Prostate gland (tissue), 2 donors: ENCODE measurements around the gene C1QL1. TPM values are rescaled to one million over a fixed set of nuclear protein-coding genes. Genes with fewer than 3 reads are reported as not detected.

Experiments
- DNase-seq: peaks from one replicate; pipeline ENCODE4 v3.0.0-alpha.2; 2019; ENCODE audit warnings: low spot score
- H3K27ac ChIP-seq, 2 donors: fragments of 200-600 bp; sonication (generic); 2 replicates each; pipeline ENCODE4 v1.5.1; 2017 to 2019
- H3K27me3 ChIP-seq: fragments of 200-600 bp; sonication (generic); replicated peaks from 2 replicates; pipeline ENCODE4 v1.5.1; 2019; ENCODE audit not compliant: insufficient read depth
- H3K36me3 ChIP-seq, 2 donors: fragments of 200-600 bp; sonication (generic); 1 replicate in 1 of 2; 2 replicates in 1 of 2; pipeline versions ENCODE4 v1.5.1 to v1.8.1; 2017 to 2019
- H3K4me1 ChIP-seq: fragments of 200-600 bp; sonication (generic); replicated peaks from 2 replicates; pipeline ENCODE4 v1.5.1; 2019
- H3K4me3 ChIP-seq, 2 donors: fragments of 200-600 bp; sonication (generic); 2 replicates each; pipeline ENCODE4 v1.5.1; 2017 to 2019
- H3K9me3 ChIP-seq: fragments of 200-600 bp; sonication (generic); 2 replicates; pipeline ENCODE4 v1.5.1; 2017
- CTCF ChIP-seq, 4 experiments: fragments of 200-600 bp in 2 of 4; fragments of 450-650 bp in 2 of 4; sonication (generic) in 2 of 4; IDR thresholded peaks; 1 replicate in 3 of 4; 2 replicates in 1 of 4; pipeline ENCODE4 v1.5.1; 2016 to 2019; ENCODE audit warnings: antibody characterized with exemption in 4 of 4, mild to moderate bottlenecking in 2 of 4, moderate library complexity in 2 of 4
- POLR2A ChIP-seq: fragments of 450-650 bp; IDR thresholded peaks from one replicate; pipeline ENCODE4 v1.6.1; 2016; ENCODE audit warnings: antibody characterized with exemption, mild to moderate bottlenecking
- POLR2AphosphoS5 ChIP-seq: sonication (generic); formaldehyde crosslinking; IDR thresholded peaks from one replicate; pipeline ENCODE4 v1.6.1; 2017; ENCODE audit warnings: antibody characterized with exemption
- WGBS: methylation state at CpG from one replicate; pipeline ENCODE4 v1.1.5; 2018; 5-methylcytosine and 5-hydroxymethylcytosine counted together
- intact Hi-C: fragments of 100-400 bp; cut with DNase I; formaldehyde crosslinking; loops from one replicate; pipeline ENCODE4 v1.14.2; 2022
- total RNA-seq, 2 donors: library from RNA; depleted of rRNA; stranded (reverse); fragments of >200 nt; gene quantifications; one replicate each; pipeline ENCODE4 v1.1.0, GENCODE V29; 2016

C1QL1 gene
- total RNA-seq, 2 donors from 2014 or later, result 0.87 to 1.1 TPM

- TF ChIP-seq CTCF (IDR thresholded peaks at IDR 0.05) (no peak), POLR2A (no peak), POLR2AphosphoS5 (no peak)
- Histone ChIP-seq H3K4me1 (no peaks in the 10 kb centered on the region), H3K36me3 (no peaks in the 10 kb centered on the region), H3K27me3 (no peaks in the 10 kb centered on the region), H3K9me3 (no peaks in the 10 kb centered on the region), H3K4me3 (no peak overlapping the region), H3K27ac (no peak overlapping the region)
- intact Hi-C loops, result no loop called here
- WGBS, result 90% methylated on average over 8 of the region's 8 CpGs
- no peak for DNase-seq
These were observed 35.9 kb downstream of the C1QL1 start for GRCh38 chr17:44932096-44932786.

GRCh38 chr17:44931376-44931775, 36.7 kb downstream of the C1QL1 start:
- H3K4me1 ChIP-seq, result no peaks in the 10 kb centered on the region
- WGBS, result 92% methylated on average over 5 of the region's 5 CpGs
- no peaks in the 10 kb centered on the region for H3K9me3 ChIP-seq
- intact Hi-C loops, result no loop called here
- DNase-seq, result no peak
- H3K27ac ChIP-seq, result no peak overlapping the region
- TF ChIP-seq POLR2AphosphoS5 (no peak), CTCF (IDR thresholded peaks at IDR 0.05) (no peak), POLR2A (no peak)
- no peak overlapping the region for H3K4me3 ChIP-seq
- H3K27me3 ChIP-seq, result no peaks in the 10 kb centered on the region
- H3K36me3 ChIP-seq, result no peaks in the 10 kb centered on the region

- no peak overlapping the region for H3K27ac ChIP-seq
- no peak for DNase-seq
- no peak overlapping the region for H3K4me3 ChIP-seq
- H3K27me3 ChIP-seq, result no peaks in the 10 kb centered on the region
- no peaks in the 10 kb centered on the region for H3K9me3 ChIP-seq
- H3K36me3 ChIP-seq, result no peaks in the 10 kb centered on the region
- intact Hi-C loops, result no loop called here
- H3K4me1 ChIP-seq, result no peaks in the 10 kb centered on the region
- TF ChIP-seq POLR2A (no peak), CTCF (IDR thresholded peaks at IDR 0.05) (no peak), POLR2AphosphoS5 (no peak)
- 83% methylated on average over 6 of the region's 6 CpGs for WGBS
These were observed 37.4 kb downstream of the C1QL1 start for GRCh38 chr17:44930667-44931066.

- no peak for DNase-seq
- Histone ChIP-seq H3K4me3 (no peak overlapping the region), H3K27ac (no peak overlapping the region), H3K36me3 (no peaks in the 10 kb centered on the region), H3K9me3 (no peaks in the 10 kb centered on the region), H3K4me1 (no peaks in the 10 kb centered on the region), H3K27me3 (no peaks in the 10 kb centered on the region)
- intact Hi-C loops, result no loop called here
- no peak for TF ChIP-seq POLR2A
- no peak for TF ChIP-seq CTCF (IDR thresholded peaks at IDR 0.05)
- TF ChIP-seq POLR2AphosphoS5, result no peak
- 98% methylated on average over 7 of the region's 7 CpGs for WGBS
These were observed 39.0 kb downstream of the C1QL1 start for GRCh38 chr17:44928950-44929720.

- Histone ChIP-seq H3K27ac (no peak overlapping the region), H3K36me3 (no peaks in the 10 kb centered on the region), H3K9me3 (no peaks in the 10 kb centered on the region), H3K27me3 (no peaks in the 10 kb centered on the region), H3K4me3 (no peak overlapping the region), H3K4me1 (no peaks in the 10 kb centered on the region)
- TF ChIP-seq POLR2AphosphoS5 (no peak), POLR2A (no peak), CTCF (IDR thresholded peaks at IDR 0.05) (no peak)
- WGBS, result 98% methylated on average over 15 of the region's 15 CpGs
- no peak for DNase-seq
- intact Hi-C loops, result no loop called here
These were observed 40.0 kb downstream of the C1QL1 start for GRCh38 chr17:44928136-44928535.
